ENCODE results near the gene BEX2.
"Not testable (repeated sequence)": the region's sequence is repeated elsewhere in the genome, so short reads cannot be mapped to it uniquely, and the experiment has no call there.

BEX2 gene

DNA sequence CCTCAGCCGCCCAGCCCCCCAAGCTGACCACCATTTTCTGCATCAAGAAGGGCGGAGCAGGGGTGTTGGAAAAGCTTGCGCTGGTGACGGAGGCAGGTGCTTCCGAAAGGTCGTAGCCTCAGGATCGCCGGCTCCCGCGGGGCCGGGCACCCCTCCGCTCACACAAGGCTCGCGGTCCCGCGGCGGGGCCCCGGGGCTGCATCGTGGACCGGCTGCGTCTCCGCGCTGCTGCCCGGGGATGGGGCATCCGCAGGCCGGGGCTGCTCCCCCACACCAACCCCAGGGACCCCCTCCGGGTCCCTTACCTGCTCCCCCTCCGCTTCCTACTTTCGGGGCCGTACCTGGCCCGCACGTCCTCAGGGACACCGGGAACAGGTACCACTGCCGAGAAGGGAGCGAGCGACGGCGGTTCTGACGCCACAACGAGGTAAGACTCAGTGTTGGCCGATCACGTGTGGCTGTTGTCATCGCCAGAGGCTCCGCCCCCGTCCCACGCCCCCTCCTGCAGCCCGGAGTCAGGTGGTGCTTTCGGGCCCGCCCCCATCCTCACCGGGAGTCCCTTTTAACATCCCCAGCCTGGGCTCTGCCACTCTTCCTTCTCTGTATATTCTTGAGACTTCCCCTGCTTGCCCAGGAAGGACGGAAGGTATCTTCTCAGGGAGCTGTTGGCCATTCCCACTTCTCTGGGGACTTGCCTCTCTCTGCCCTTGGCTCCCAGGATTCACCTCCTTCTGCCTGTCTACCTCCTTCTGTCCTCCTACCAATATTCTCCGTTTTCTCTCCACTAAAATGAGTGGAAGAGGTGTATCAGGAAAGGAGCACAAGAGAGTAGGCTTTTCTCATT lies at the start of gene BEX2:
BEX2 (minus strand) TSS at position 436 of the 844 bp plus-strand sequence. CDS start 1,014 bp downstream, outside the sequence.
- Histone ChIP-seq H3K36me3 (ENCODE audit: insufficient read depth, low read length) (no peaks in the 10 kb centered on the region), H3K9me3 (ENCODE audit: insufficient read depth, low read length, severe bottlenecking) (no peaks in the 10 kb centered on the region), H3K4me1 (ENCODE audit: insufficient read depth, low read length) (no peaks in the 10 kb centered on the region), H3K27ac (ENCODE audit: low read length) (no peak within 1 kb of the TSS), H3K9ac (ENCODE audit: low read depth, low read length) (no peak within 1 kb of the TSS), H3K4me3 (ENCODE audit: low read depth in 1 of 2, low read length in 2 of 2) (no peak within 1 kb of the TSS), H4K20me1 (ENCODE audit: insufficient read depth, low read length) (no peaks in the 10 kb centered on the region), H3K4me2 (ENCODE audit: insufficient read depth, low read length) (no peak within 1 kb of the TSS), H3K79me2 (ENCODE audit: insufficient read depth, low read length) (no peaks in the 10 kb centered on the region), H2AFZ (ENCODE audit: low read depth, low read length) (no peak within 1 kb of the TSS), H3K27me3 (ENCODE audit: insufficient read depth, low read length, poor library complexity) (no peaks in the 10 kb centered on the region)
- DNase-seq, result no peak
- ATAC-seq (ENCODE audit: insufficient read depth, low read depth), result no peak
- TF ChIP-seq EZH2 (IDR thresholded peaks at IDR 0.05; ENCODE audit: borderline replicate concordance, low read depth, low read length, severe bottlenecking), result no peak
- TF ChIP-seq, protein P1, sequence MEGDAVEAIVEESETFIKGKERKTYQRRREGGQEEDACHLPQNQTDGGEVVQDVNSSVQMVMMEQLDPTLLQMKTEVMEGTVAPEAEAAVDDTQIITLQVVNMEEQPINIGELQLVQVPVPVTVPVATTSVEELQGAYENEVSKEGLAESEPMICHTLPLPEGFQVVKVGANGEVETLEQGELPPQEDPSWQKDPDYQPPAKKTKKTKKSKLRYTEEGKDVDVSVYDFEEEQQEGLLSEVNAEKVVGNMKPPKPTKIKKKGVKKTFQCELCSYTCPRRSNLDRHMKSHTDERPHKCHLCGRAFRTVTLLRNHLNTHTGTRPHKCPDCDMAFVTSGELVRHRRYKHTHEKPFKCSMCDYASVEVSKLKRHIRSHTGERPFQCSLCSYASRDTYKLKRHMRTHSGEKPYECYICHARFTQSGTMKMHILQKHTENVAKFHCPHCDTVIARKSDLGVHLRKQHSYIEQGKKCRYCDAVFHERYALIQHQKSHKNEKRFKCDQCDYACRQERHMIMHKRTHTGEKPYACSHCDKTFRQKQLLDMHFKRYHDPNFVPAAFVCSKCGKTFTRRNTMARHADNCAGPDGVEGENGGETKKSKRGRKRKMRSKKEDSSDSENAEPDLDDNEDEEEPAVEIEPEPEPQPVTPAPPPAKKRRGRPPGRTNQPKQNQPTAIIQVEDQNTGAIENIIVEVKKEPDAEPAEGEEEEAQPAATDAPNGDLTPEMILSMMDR (IDR thresholded peaks at IDR 0.05; ENCODE audit: borderline replicate concordance, extremely low read depth, low read length, poor library complexity, severe bottlenecking), result no peak

DNA sequence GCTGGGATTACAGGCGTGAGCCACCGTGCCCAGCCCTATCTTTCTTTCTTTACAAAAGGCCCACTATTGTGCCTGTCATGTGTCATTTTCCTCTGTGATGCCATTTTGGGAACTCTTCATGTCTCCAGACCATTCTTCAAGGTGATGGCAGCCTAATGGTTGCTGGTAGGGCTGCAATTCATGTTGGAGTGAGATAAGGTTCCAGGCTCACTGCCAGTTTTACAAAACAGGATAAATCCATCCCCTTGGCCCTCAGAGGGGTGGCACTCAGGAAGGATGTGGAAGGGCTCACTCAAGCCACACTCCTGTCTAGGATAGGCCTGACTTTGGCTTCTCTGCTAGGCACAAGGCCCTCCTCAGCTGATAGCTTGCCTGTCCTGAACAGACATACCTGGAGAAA lies 49.3 kb upstream of the BEX2 start:
- Histone ChIP-seq H3K27me3 (ENCODE audit: insufficient read depth, low read length, poor library complexity) (no peaks in the 10 kb centered on the region), H4K20me1 (ENCODE audit: insufficient read depth, low read length) (no peaks in the 10 kb centered on the region), H3K36me3 (ENCODE audit: insufficient read depth, low read length) (0 out of 2 replicates have a peak, but pooled peaks cover 5% of the 10 kb centered on the region), H2AFZ (ENCODE audit: low read depth, low read length) (no peak overlapping the region), H3K9me3 (ENCODE audit: insufficient read depth, low read length, severe bottlenecking) (no peaks in the 10 kb centered on the region), H3K79me2 (ENCODE audit: insufficient read depth, low read length) (peaks cover 4% of the 10 kb centered on the region; the same call in 1 of the 2 replicates), H3K4me1 (ENCODE audit: insufficient read depth, low read length) (peaks cover 14% of the 10 kb centered on the region), H3K4me2 (ENCODE audit: insufficient read depth, low read length) (no peak overlapping the region), H3K4me3 (ENCODE audit: low read depth in 1 of 2, low read length in 2 of 2) (no peak overlapping the region), H3K27ac (ENCODE audit: low read length) (no peak overlapping the region), H3K9ac (ENCODE audit: low read depth, low read length) (no peak overlapping the region)
- no peak for ATAC-seq (ENCODE audit: insufficient read depth, low read depth)
- DNase-seq, result no peak
- no peak for TF ChIP-seq EZH2 (IDR thresholded peaks at IDR 0.05; ENCODE audit: borderline replicate concordance, low read depth, low read length, severe bottlenecking)
- TF ChIP-seq, protein P1 (IDR thresholded peaks at IDR 0.05; ENCODE audit: borderline replicate concordance, extremely low read depth, low read length, poor library complexity, severe bottlenecking), result no peak

DNA sequence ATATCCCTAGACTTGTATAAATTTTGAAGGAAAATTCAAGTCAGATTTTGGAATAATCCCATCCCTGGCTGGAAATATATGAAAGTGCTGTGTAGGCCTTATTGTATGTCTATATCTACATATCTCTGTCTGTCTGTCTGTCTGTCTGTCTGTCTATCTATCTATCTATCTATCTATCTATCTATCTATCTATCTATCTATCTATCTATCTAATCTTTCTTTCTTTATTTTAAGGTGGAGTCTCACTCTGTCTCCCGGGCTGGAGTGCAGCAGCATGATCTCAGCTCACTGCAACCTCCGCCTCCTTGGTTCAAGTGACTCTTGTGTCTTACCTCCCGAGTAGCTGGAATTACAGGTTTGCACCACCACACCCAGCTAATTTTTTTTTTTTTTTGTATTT lies 48.8 kb upstream of the BEX2 start:
- H3K4me1 ChIP-seq (ENCODE audit: insufficient read depth, low read length), result peaks cover 14% of the 10 kb centered on the region
- not testable (repeated sequence) for DNase-seq; H3K9ac ChIP-seq (ENCODE audit: low read depth, low read length); H3K9me3 ChIP-seq (ENCODE audit: insufficient read depth, low read length, severe bottlenecking); H3K4me3 ChIP-seq (ENCODE audit: low read depth in 1 of 2, low read length in 2 of 2); H3K79me2 ChIP-seq (ENCODE audit: insufficient read depth, low read length); H4K20me1 ChIP-seq (ENCODE audit: insufficient read depth, low read length); H3K4me2 ChIP-seq (ENCODE audit: insufficient read depth, low read length); H3K27me3 ChIP-seq (ENCODE audit: insufficient read depth, low read length, poor library complexity); H2AFZ ChIP-seq (ENCODE audit: low read depth, low read length); H3K27ac ChIP-seq (ENCODE audit: low read length); H3K36me3 ChIP-seq (ENCODE audit: insufficient read depth, low read length); ATAC-seq (ENCODE audit: insufficient read depth, low read depth)

DNA sequence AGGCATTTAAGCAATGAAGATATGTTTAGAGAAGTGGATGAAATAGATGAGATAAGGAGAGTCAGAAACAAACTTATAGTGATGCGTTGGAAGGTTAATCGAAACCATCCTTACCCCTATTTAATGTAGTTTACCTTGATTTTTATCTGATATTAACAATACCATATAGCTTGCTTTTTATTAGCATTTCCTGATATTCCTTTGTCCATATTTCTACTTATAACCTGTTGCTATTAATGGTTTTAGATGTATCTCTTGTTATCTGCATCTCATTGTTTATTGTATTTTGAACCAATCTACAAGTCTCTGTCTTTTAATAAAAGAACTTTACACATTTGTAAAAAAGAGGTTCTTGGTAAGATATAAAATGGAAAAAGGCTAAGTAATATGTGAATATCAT lies 47.1 kb upstream of the BEX2 start:
- Histone ChIP-seq H3K9me3 (ENCODE audit: insufficient read depth, low read length, severe bottlenecking) (no peaks in the 10 kb centered on the region), H3K27ac (ENCODE audit: low read length) (no peak overlapping the region), H3K9ac (ENCODE audit: low read depth, low read length) (peak overlapping the region; percentile 69; the same call in 1 of the 2 replicates), H2AFZ (ENCODE audit: low read depth, low read length) (no peak overlapping the region), H3K4me3 (ENCODE audit: low read depth in 1 of 2, low read length in 2 of 2) (no peak overlapping the region), H4K20me1 (ENCODE audit: insufficient read depth, low read length) (no peaks in the 10 kb centered on the region), H3K4me1 (ENCODE audit: insufficient read depth, low read length) (peaks cover 14% of the 10 kb centered on the region), H3K79me2 (ENCODE audit: insufficient read depth, low read length) (peaks cover 4% of the 10 kb centered on the region; the same call in 1 of the 2 replicates), H3K27me3 (ENCODE audit: insufficient read depth, low read length, poor library complexity) (no peaks in the 10 kb centered on the region), H3K36me3 (ENCODE audit: insufficient read depth, low read length) (0 out of 2 replicates have a peak, but pooled peaks cover 5% of the 10 kb centered on the region), H3K4me2 (ENCODE audit: insufficient read depth, low read length) (no peak overlapping the region)
- TF ChIP-seq, protein P1 (IDR thresholded peaks at IDR 0.05; ENCODE audit: borderline replicate concordance, extremely low read depth, low read length, poor library complexity, severe bottlenecking), result no peak
- no peak for TF ChIP-seq EZH2 (IDR thresholded peaks at IDR 0.05; ENCODE audit: borderline replicate concordance, low read depth, low read length, severe bottlenecking)
- ATAC-seq (ENCODE audit: insufficient read depth, low read depth) (no peak), DNase-seq (no peak)
